Activated T-cell treated with anti-CD3 and anti-CD28 coated beads, Interleukin-2, amount 50 U/mL, for 1 hour (primary cell): ENCODE results near the gene CLCN4.

ENCODE experiments used
- DNase-seq: peaks from one replicate; pipeline ENCODE4 v3.0.0-alpha.2; 2020

The CLCN4 gene

DNA sequence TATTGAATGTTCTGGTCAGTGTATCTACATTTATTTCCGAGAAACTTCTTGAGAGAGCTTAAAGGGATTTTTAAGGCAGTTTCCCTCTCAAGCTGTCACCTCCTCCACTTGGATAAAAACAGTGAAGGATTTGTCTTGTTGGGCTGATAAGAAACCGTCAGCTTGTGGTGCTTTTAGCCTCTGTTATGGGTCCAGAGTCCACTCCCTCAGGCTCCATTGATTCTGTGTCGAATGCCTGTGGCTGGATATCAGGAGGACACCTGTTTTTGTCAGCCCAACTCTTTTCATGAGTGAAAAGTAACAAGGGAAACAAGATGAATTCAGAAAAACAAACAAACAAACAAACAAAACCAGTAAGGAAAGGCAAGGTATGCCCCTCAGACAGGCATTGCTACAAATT is 12.4 kb downstream of the CLCN4 start:
- no peak for DNase-seq

DNA sequence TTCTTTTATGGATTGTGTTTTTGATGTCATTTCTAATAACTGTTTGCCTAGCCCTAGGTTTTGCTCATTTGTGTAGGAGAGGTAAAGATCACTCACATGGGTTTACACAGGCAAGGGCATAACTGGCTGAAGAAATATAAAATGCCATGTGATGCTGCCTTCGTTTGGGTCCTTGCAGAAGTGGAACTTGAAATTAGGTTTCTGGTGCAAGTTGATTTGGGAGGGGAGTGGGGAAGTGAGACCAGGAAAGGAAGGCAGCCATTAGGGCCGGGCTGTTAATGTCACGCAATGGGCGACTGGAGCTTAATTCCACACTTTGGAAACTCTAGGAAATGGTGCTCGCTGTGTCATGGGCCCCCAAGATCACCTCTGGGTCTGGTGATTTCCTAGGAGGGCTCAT is 14.5 kb downstream of the CLCN4 start:
- DNase-seq: no peak

DNA sequence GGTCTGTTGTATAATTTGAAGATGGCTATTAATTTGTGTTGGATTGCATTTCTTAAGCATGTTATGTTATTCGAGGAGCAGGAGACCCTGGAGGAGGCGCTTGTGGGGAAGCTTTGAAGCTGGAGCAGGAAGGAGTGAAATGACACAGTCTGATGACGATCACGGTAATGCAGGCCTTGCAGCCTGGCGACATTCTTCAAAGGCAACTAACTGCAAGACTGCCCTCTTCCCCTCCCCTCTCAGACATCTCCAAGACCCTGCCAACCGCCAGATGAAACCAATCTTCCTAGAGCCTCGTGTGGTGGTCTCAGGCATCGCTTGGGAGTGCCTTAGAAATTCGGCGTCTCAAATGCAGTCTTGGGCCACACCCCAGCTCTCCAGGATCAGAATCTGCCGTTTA is 16.1 kb downstream of the CLCN4 start:
- DNase-seq: no peak

DNA sequence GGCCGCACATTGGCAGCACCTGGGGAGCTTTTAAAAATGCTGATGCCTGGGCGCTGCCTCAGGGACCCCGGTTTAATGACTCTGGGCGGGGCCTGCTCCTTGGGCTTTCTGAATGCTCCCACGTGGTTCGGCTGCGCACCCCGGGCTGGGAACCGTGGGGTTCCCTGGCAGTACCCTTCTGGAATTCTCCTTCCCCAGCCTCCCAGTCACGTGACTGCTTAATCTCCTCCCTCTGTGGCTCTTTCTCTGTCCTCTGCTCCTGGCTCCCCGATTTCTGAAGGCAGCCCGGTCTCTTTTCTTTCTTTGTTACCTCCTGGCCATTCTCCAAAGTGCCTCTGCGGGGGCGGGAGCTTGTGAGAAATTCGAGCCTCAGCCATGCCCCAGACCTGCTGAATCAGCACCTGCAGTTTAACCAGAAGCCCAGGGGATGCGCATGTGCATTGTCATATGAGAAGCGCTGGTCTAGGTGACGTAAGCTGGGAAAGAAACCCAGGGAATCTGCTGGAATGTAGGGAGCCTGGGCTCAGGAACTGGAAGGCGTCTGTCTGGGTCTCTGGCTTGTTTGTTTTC is 16.6 kb downstream of the CLCN4 start:
- no peak for DNase-seq

DNA sequence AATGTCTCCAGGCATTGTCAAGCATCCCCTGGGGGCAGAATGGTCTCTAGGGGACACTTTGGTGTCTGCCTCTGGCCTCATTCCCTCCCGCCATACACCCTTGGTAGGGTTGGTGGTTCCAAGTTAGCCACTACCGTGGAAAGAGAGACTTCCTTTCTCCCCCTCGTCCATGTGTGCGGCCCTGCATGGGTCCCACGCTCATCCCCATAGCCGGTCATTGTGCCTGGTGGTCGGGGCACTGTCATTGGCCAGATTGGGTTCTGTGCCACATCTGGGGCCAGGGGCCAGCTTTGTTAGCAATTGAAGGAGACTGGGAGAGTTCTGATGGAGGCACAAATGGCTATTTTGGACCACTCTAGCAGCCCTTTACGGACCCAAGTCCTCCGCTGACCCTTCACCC is 17.3 kb downstream of the CLCN4 start:
- no peak for DNase-seq

DNA sequence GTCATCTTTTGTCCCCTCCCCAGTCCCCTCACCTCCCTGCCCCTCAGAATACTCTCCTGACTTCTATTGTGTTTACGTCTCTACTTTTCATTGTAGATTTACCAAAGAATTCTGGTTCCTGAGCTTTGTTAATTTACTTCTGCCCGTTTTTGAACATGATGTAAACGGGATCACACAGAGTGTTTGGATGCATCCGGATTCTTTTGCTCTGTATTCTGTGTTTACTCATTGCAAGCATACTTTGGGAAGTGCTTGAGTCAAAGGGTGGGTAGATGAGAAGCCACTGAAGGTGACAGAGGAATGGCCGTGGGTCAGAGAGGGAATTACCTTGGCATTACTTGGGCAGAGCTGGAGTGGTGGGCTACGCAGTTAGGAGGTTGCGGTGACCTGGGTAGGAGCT is 18.0 kb downstream of the CLCN4 start:
- DNase-seq: no peak

DNA sequence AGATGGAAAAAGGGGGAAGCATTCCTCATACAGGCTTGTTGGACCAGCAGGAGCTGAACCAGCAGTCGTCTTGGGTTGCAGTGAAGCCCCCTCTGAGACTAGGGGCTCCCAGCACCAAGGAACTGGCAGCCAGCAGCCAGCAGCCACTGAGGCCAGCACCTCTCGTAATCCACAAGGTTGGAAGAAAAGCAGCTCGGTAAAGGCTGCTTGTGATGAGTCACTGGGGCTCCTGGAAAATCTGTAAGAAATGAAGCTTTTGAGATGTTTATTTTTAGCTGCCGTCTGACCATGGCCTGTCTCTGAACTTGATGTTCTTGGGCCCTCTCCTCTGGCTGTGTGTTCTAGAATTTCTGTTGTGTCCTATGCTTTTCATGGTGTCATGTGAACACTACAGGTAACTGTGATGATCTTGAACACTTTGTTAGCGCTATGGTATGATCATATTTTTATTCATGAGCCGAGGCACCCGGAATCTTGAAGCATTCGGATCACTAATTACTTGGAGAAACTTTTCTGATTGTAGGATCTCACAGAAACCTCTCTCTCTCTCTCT is 18.6 kb downstream of the CLCN4 start:
- no peak for DNase-seq

DNA sequence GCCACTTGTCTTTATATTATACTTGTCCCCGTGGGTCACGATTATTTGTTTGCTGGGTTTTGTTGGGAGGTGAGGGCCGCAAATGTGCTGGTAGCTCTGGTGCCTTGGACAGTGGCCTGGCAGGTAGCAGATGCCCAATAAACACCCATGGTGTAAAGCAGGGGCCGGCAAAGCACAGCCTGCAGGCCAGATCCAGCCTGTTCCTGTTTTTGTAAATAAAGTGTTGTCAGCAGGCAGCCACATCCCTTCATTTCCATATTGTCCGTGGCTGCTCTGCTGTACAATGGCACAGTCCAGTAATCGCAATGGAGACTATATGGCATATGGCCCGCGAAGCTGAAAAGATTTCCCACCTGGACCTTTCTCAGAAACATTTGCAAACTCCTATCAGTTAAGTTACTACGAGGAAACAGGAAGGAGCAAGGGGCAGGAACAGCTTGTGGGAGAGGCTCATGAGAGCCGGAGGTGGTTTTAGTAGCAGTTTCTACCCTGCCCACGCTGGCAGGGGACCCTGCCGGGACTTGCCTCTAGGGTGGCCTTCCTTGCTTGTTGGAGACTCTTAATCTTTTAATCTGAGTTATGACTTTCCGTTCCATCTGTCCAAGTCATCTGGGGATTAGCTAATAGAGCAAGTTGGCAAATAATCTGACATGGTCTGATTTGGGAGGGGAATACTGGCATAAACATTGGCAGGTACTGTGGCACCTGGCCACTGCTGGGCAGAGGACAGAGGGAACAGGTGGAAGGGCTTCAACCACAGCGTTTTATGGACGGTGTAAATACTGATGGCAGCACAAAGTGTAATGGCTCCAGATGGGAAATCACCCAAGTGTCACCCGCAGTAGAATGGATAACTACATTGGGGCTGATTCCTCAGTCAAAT is 19.6 kb downstream of the CLCN4 start:
- DNase-seq: no peak

DNA sequence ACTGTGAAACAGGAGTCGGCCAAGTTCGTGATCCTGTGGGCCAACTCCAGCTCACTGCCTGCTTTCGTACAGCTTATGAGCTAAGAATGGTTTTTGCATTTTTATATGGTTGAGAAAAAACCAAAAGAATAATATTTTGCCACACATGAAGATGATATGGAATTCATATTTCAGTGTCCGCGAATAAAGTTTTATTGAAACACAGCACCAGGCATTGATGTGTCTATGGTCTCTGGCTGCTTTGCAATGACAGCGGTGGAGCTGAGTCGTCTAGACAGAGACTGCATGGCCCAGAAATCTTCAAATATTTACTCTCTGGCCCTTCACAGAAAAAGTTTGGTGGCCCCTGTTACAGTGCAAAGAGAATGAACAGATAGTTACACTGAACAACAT is 20.2 kb downstream of the CLCN4 start:
- no peak for DNase-seq

DNA sequence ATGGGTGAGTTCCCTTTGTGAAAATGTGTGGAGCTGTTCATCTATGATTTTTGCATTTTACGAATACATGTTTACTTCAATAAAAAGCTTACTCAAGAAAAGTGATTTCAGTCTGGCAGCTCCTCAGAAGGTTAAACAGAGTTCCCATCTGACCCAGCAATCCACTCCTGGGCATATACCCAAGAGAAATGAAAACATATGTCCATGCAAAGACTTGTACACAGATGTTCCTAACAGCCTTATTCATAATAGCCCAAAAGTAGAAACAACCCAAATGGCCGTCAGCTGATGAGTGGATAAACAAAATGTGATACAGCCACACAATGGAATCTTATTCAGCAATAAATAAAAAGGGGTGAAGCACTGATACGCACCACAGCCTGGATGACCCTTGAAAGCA is 20.8 kb downstream of the CLCN4 start:
- no peak for DNase-seq

DNA sequence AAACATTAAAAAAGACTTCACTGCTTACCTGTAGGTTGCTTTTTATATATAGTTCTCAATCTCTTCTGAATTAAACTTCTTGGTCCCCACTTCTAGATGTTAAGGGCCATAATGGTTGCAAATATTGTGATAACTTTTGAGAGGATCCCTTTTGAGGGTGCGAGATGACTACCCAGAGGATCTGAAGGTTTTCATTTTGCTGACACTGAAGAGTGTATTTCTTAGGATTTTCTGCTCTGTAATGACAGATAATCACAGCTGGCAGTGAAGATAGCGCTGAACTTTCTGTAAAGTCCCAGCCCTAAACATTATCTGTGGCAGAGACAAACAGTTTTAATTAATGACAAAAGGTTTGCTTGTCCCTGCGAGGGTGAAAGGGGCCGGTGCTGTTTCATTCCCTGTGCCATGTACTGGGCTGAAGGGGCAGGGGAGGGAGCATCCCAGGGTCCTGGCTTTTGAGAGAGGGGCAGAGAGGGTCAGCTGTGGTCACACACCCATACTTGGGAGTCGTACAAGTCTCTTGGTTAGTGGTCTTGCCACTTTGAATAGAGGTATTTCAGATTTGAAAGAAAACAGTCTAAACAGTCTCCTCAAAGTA is 22.2 kb downstream of the CLCN4 start:
- DNase-seq: no peak

DNA sequence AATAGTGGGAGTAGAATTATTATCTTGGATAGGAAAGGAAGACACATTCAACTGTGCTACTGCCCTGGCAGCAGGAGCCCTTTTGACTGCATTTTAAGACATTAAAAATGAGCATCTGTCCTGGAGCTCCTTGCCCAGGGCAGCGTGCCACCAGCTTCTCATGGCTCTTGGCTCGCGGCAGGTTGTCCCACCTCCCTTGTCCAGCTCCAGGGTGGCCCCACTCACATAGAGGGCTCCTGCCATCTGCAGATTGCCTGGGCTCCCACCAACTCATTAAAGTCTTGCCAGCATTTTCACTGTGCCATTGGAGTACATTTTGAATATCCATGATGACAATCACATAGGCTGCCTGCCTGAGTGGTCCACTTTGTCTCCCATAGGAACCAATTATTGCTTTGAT is 27.0 kb downstream of the CLCN4 start:
- no peak for DNase-seq

DNA sequence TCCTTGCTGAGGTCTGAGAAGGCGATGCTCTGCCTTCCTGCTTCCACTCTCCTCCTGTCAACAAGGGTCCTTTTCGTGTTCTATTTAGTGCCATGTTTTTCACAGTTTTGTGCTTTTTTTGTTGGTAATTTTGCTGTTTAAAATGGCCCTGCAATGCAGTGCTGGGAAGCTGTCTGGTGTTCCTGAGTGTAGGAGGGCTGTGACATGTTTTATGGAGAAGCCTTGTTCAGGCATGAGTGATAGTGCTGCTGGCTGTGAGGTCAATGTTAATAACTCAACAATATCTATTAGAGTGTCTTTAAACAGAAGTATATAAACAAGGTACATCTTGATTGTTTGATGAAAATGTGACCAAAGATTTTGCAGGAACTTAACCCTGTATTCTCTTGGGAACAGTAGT is 27.6 kb downstream of the CLCN4 start:
- DNase-seq: no peak

DNA sequence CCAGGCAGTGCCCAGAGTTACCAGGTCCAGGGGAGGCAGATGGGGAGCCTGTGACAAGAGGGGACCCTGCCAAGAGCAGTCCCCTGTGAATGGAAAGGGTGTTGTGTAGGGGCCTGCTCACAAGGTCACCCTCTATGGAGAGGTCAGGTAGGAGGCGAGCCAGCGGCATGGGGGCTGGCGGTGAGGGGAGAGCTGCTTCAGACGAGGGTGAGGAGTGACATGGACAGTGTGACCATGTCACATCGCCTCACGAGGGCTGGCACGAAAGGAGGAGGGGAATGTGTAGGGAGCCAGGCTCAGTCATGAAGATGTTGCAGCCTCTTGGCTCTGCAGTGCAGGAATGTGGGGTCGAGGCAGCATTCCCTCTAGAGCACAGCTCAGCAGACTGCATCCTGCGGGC is 29.6 kb downstream of the CLCN4 start:
- no peak for DNase-seq

DNA sequence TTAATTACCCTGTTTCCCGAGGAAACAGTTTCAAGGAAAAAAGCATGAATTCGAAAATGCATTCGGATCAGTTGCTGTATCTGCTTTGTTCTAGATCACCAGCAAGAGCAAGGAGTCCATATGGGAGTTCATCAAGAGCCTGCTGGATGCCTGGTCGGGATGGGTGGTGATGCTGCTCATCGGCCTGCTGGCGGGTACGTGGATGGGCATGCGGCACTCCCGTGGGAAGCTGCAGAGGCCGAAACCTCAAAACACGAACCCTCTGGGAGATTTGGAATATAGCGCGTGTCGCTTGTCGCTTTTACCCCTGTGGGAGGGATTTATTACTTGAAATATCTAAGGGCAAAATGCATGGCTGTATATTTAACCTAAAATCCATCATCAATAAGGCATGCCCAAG is 30.6 kb downstream of the CLCN4 start:
- DNase-seq: no peak

DNA sequence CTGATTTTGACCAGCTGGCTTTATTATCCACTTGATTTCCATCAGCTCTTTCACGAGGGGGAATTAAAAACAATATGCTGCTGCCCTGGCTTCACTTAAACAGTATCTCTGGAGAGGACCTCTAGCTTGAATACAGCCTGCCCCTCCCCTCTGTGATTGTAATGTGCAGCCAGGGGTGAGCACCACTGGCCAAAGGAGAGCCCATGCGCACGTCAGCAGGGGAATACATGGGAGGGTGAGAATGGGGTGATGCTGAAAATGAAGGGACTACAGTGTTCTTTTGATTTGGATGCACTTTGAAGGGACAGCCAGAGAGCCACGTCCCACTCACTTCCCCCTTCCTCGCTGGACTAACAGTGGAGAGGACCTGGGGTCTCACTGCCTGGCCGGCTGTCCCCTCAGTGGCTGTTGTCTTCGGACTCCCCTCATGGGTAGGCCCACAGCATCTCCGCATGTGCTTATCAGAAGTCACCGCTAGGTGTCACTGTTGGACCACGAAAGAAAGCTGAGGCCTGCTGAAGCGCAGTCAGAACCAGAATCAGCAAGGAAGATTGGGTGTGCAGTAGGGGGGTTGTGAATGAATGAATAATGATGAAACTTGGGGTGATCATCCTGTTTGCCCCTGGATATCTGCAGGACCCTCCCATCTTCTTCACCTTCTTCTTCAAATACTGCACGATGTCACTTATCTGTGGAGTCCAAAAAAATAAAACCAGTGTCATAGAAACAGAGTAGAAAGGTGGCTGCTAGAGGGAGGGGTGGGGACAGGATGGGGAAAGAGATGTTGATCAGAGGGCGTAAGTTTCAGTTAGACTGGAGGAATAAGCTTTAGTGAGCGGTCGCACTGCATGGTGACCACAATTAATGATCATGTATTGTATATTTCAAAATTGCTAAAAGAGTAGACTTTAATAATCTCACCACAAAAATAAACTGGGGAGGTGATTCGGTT is 32.8 kb downstream of the CLCN4 start:
- peak; percentile 80 for DNase-seq

DNA sequence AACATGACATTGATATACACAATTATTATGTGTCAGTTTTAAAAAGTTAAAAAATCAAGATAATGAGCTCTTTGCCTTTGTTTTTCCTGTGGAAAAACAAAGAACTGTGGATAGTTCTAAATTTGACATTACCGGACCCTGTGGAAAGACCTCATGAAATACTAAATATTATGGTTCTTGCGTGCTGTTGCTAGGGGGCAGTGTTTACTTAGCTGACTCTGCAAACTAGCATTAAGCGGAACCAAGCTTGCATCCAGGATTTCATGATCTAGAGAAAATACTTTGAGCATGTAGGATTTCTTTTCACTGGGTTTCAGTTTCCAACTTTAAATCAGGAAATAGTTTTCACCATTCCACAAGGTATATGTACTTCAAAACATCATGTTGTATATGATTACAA is 33.6 kb downstream of the CLCN4 start:
- no peak for DNase-seq

DNA sequence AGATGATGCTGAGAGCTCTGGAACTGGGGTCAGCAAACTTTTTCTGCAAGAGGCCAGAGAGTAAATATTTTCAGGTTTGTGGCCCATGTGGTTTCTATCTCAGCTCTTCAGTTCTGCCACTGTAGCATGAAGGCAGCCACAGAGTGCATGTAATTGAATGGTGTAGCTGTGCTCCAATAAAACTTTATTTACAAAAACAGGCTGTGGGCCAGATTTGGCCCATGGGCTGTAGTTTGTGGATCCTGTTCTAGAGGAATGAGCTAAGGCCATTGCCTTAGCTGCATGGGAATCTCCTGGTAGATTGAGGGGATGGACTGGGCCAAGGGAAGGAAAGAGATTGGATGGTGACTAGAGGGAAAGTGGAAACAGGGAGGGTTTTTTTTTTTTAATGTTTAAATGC is 36.8 kb downstream of the CLCN4 start:
- DNase-seq: no peak

DNA sequence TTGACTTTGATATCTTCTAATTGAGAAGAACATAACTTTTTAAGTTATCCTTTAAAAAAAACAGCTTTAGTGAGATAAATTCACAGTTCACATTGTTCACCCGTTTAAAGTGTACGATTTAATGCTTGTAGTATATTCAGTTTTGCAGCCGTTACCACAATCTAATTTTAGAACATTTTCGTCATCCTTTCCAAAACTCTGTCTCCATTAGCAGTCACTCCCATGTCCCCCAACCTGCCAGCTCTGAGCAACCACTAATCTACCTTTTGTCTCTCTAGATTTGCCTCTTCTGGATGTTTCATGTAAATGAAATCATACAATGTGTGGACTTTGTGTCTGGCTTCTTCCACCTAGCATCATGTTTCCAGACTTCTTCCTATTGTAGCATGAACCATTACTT is 38.6 kb downstream of the CLCN4 start:
- no peak for DNase-seq

DNA sequence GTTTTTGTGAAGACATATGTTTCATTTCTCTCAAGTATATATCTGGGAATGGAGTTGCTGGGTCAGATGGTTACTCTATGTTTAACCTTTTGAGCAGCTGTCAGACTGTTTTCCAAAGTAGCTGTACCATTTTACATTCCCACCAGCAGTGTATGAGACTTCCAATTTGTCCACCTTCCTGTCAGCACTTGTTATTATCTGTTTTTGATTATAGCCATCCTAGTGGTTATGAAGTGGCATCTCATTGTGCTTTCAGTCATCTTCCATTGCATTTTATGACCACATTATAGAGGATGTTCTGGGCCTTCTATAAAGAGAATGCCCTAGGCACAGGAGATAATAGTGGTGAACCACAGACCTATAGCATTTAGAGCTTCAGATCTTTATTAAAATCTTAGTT is 39.2 kb downstream of the CLCN4 start:
- no peak for DNase-seq

DNA sequence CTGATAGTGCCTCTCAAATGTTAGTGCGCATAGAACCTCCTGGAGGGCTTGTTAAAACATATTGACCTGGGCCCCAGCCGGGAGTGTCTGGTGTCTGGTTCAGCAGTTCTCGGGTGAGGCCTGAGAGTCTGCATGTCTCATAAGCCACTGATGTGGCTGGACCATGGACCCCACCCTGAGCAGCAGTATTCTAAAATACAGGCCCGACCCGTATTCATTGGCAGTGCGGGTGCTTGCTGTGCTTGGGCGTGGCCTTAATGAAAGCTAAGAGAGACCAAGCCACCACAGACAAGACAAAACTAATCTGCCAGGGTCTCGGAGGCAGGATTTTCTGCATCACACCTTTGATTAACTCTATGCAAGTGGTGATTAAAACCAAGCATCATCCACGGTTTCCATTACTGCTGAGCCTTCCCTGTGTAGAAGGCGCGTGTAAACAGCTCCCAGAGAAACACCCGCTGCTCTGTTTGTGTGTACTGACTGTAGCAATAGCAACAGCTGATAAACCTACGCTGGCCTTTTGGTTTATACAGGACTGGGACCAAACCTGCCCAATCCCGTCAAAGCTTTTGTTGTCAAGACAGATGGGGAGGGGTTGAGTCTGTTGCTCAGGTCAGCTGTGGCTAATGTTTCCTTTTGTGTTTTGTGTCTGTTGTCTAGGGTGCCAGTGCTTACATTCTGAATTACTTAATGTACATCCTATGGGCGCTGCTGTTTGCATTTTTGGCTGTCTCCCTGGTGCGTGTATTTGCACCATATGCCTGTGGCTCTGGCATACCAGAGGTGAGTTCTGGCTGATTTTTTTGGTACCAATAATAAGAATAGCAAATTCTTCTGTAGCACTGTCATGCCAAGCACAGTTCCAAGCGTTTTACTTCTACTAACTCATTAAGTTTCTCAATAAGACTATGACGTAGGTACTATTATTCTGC is 40.8 kb downstream of the CLCN4 start:
- DNase-seq: no peak

DNA sequence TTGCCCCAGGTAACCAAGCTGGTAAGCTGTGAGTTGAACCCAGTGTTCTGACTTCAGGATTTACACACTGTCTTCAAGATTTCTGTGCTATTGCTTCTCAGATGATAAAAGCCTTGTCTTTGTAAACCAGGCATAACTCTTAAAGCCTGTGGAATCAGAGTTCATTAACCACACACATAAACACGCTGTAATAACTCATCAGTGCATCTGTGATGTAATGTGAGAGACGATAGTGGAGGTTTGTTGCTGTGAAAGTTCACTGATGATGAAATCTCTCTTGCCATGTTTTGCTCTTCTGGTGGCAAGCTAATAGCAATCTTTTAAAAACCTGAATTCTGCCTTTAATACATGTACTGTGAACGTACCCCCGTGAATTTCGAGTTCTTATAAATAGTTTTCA is 41.5 kb downstream of the CLCN4 start:
- no peak for DNase-seq
